Frontal cortex (tissue), 4 donors: ENCODE results near the gene SGCD. TPM values are rescaled to one million over a fixed set of nuclear protein-coding genes. Genes with fewer than 3 reads are reported as not detected.

Experiments used
- DNase-seq, 2 donors: peaks; one replicate each; pipeline ENCODE4 v3.0.0; 2012; ENCODE audit warnings: low spot score in 2 of 2
- FAIRE-seq: peaks from 2 replicates; lab custom pipeline; 2012; peaks lifted over from hg19 to GRCh38; lab: Jason Lieb, UNC
- total RNA-seq: library from RNA; depleted of rRNA; stranded (reverse); fragments of >200 nt; gene quantifications from one replicate; pipeline ENCODE4 v1.2.3, GENCODE V29; 2014
- donor health status: control.
- donor health status: control.
- donor health status: control.

The SGCD gene
- 3.3 TPM for total RNA-seq

GRCh38 chr5:156326718-156327259 lies at the start of gene SGCD:
SGCD (plus strand) TSS chr5:156327164.
- FAIRE-seq = no peak

GRCh38 chr5:156277290-156277689 lies 49.7 kb upstream of the SGCD start:
- DNase-seq = no peak
- FAIRE-seq = no peak

More at GRCh38 chr5:156326718-156327259, at the start of gene SGCD:
- peak; percentile 4 to 20 for DNase-seq

DNA sequence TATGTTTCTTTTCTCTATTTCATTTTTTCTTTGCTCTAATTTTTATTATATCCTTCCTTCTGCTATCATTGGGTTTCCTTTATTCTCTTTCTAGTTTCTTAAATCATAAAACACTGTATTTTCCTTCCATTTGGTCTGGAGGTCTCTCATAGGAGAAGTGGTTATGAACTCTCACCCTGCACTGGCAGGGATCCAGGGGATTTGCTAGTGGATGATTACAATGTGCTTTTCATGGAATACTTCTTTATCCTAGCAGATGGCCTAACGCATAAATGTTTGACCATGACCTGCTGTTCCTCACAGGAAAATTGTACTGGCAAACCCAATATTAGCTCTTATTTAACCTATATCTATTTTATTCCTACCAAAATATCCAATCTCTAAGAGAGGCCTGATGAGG lies 31.5 kb upstream of the SGCD start:
- DNase-seq (no peak), FAIRE-seq (no peak)

- no peak for FAIRE-seq
- no peak for DNase-seq
These were observed 16.8 kb upstream of the SGCD start for GRCh38 chr5:156310115-156310514.

DNA sequence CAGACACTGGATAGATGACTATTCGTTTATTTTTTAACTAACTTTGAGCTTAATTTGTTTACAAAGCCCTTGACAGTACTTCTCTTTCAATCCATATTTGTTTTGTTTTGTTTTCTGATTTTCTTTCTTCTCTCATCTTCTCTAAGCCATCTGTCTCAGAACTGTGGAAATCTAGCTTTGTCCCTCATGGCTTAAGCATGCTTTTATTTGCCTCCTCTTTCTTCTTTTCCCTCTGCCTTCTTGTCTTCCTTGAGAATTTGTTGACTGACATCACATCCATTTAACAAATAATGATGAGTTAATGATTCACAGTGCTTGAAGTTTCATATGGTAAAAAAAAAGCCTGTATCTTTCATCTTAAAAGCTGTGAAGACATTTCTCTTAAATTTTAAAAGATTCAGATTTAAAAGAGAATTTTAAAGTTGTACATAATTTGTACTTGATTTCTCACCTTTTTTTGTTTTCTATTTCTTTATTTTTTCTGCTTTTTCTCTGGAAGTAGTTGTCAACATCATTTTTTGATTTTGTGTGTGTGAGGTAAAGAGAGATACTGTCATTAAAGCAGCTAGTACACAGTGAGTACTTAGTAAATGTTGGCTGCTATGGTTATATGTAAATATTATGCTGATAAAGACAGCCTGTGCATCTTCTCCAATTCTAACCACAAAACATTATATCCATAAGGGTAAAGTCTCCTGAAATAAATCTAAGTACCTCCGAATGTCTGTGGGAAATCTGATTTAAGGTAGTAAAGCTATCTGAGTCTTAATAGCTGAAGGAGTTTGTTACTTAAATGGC lies 13.9 kb upstream of the SGCD start:
- FAIRE-seq = no peak
- DNase-seq = no peak

GRCh38 chr5:156314416-156314815 lies 12.5 kb upstream of the SGCD start:
- DNase-seq = no peak
- FAIRE-seq = no peak

DNA sequence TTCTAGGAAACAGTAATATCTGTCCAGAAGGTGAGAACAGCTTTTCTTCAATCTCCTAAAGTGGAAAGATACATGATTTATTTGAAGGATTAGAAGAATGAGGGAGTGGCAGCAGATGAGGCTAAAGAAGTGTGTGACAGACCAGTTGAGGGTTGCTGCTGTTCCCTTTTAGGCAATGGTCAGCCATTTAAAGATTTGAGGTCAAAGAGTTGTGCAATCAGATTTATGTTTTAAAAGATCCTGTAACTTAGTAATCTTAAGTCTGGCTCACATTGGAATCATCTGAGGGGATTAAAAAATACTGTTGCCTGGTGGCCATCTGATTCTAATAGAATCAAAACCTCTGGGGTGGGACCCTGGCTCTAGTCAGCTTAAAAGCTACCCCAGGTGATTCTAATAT lies 4.3 kb upstream of the SGCD start:
- no peak for DNase-seq
- no peak for FAIRE-seq

DNA sequence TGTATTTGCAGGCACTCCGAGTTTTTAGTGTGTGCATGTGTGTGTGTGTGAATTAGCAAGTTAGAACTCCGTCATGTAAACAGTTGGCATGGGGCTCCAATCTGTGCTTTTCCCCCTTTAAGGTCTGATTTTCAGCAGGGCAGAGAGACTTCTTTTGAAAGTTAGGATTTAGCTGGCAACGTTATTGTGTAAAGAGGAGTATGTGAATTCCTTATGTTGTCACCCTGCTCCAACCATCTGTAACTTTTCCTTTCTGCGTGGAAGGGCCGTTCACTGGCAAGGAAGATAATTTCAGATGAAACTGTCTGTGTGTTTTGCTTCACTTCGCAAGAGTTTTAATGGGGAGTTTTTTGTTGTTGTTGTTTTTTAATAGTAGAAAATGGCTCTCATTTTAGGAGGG lies 332 bp downstream of the SGCD start:
- DNase-seq (no peak), FAIRE-seq (no peak)

GRCh38 chr5:156328161-156328560 lies 1.2 kb downstream of the SGCD start:
- DNase-seq (no peak), FAIRE-seq (no peak)

DNA sequence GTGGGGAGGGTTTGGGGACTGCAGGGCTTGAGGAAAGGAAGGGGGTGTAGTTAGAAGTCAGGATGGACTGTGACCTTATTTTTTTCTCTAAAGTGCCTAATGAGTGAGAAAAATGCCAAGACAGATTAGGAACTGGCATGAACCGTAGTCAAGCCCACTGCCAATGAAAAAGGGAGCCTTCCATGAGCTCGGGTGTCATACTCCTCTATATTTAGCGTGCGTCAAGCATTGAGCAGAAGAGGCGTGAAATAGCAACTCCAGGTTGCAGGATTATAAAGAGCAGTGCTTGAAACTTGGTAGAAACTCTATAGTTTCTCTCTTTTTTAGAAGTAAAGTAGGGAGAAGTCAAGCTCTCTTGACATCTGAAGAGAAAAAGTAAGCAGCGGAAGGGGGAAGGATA lies 1.8 kb downstream of the SGCD start:
- FAIRE-seq = no peak
- no peak for DNase-seq

- DNase-seq (no peak), FAIRE-seq (no peak)
These were observed 2.2 kb downstream of the SGCD start for GRCh38 chr5:156329171-156329611.

DNA sequence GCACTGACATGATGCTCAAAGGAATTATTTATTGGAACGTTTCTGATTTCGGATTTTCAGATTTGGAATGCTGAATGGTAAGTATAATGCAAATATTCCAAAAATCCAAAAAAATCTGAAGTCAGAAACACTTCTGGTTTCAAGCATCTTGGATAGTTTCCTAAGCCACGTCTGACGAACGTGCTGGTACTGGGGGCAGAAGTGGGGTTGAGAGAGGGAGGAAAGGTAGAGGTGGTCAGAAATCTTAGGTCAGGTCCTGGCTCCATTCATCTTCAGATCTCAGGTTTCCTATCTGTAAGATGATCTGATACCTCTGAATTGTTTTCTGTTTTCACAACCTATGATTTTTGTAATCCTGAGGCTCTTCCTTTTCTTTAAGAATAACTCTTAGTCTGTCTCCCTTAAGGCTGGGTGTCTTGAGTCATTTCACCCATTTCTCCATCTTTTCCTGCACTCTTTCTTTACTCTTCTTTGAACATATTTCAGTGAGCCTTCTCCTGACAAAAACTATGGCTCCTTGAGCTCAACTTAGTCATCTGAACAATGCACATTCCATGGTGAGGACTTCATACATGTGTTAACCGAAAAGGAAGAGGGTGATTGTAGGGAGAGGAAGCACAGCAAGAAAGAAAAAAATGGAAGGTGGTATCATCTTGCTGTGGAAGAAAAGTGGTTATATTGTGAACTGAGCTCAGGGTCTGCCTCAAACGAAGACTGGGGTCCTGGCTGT lies 3.3 kb downstream of the SGCD start:
- FAIRE-seq = no peak

DNA sequence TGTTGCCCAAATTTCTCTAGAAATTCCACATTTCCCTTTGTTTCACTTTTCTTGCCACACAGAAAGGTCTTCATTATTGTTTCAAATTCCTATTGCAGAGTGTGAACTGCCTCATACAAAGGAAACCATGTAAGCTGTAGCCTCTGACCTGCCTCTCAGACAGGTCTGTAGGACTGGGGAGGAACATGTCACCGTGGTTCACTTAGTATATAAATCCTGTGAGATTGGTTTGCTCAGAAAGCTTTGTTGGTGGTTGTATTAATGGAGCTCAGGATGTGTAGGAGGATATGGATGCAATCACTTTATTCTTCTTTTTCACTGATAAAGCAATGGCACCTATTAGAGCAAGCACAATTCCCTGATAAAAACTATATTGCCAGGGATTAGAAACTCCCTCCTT lies 4.2 kb downstream of the SGCD start:
- no peak for DNase-seq
- FAIRE-seq = no peak

More for the DNA sequence above, 3.3 kb downstream of the SGCD start:
- no peak for DNase-seq

DNA sequence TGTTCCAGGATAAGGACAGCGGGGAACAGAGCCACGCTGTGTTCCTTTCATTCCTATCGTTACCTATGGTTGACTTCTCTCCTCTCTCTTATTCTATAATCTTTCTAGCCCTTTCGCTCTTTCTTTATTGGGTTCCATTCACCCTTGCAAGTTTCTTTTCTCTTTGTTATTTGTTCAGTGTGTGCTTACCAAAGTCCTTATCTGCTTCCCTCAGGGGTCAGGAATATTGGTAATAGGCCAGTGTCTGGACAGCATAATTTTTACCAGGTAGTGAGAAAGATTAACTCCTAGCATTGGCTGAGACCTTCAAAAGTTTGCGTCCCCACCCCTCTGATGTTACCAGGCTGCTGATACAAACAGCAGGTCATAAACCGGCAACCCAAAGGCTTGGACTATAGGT lies 4.9 kb downstream of the SGCD start:
- DNase-seq = no peak
- no peak for FAIRE-seq

DNA sequence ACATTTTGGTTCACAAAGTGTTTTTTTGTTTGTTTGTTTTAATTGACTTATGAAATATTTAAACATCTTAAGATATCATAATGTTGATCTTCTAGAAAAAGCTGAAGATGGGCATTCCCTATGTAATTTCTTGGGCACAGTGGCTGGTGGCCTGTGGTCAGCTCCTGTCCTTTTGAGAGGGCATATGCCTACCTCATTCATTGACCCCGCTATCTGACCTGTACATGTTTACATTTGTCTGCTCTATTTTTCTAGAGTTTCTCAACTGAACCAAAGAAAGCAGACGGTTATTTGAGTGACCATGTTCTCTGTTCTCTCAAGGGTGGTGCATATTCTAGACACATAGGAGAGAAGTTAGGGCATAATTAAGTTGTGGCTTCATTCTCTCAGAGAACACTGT lies 5.3 kb downstream of the SGCD start:
- FAIRE-seq = no peak
- no peak for DNase-seq

- no peak for DNase-seq
These were observed 12.3 kb downstream of the SGCD start for GRCh38 chr5:156339139-156339841.

DNA sequence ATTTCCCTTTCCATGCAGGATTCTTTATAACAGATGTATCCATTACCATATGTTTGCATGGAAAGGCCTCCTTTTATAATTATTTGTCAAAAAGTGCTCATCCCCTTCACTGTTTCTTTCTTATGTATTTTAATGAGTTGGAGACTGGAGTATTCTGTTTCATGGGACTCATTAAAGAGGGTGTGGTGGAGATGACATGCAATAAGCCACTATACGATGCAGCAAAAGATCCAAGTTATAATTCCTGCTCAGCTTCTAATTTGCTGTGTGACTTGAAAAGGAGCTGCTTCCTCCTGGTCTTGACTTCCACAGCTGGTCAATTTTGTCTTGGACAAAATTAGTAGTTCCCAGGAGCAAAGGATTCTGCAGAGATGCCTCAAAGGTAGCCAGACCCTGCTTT lies 13.9 kb downstream of the SGCD start:
- DNase-seq (no peak), FAIRE-seq (no peak)

More at GRCh38 chr5:156339139-156339841, 12.3 kb downstream of the SGCD start:
- FAIRE-seq = peak; percentile 45

- FAIRE-seq (no peak), DNase-seq (no peak)
These were observed 23.3 kb downstream of the SGCD start for GRCh38 chr5:156350256-156350655.

DNA sequence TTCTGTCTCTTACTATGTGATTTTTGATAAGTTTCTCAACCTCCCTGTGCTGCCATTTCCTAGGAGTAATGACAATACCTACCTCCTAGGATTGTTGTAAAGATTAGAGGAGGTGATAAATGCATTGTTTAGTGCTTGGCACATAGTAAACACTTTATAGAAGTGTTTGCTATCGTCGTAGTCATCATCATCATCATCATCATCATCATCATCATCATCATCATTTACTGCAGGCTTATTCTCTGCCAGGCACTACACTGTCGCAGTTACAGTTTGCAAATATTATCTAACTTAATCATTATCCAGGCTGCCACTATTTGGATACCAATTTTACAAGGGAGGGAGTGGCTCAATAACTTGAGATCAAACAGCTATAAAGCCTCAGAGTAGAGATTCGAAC lies 24.5 kb downstream of the SGCD start:
- no peak for FAIRE-seq

GRCh38 chr5:156354571-156354970 lies 27.6 kb downstream of the SGCD start:
- no peak for DNase-seq
- no peak for FAIRE-seq

More for the DNA sequence above, 24.5 kb downstream of the SGCD start:
- no peak for DNase-seq
